IMR-90 (cell line): ENCODE data around the gene TCF7L2. TPM values are rescaled to one million over a fixed set of nuclear protein-coding genes. Genes with fewer than 3 reads are reported as not detected.

Experiments
- ATAC-seq: fragments of 200-7000 bp; cut with Tn5 transposase; 2 replicates; pipeline ENCODE4 v1.9.1; 2020; ENCODE audit warnings: low read depth, mild to moderate bottlenecking, moderate library complexity
- BruUV-seq: library from RNA; stranded (reverse); fragments of 400-500 nt; replicated peaks from 2 replicates; lab custom pipeline; 2021; lab: Mats Ljungman, UMichigan
- CTCF ChIA-PET: fragments of 300-600 bp; formaldehyde crosslinking; extraction: SDS; loops from one replicate; lab custom pipeline; 2021; ENCODE audit warnings: antibody characterized with exemption; lab: Yijun Ruan, JAX
- POLR2A ChIA-PET: fragments of 300-600 bp; sonication (Branson Sonifier 250); formaldehyde crosslinking; loops from one replicate; lab custom pipeline; 2022; ENCODE audit warnings: antibody characterized with exemption; ENCODE audit not compliant: unreplicated experiment; lab: Charles Lee
- DNase-seq: peaks from one replicate; pipeline ENCODE4 v3.0.0; 2013
- H2AFZ ChIP-seq: replicated peaks from 2 replicates; pipeline ENCODE3; 2013; ENCODE audit warnings: low read length, mild to moderate bottlenecking; ENCODE audit not compliant: poor library complexity
- H2AK5ac ChIP-seq: 2 replicates; pipeline ENCODE4 v1.6.1; 2013; ENCODE audit warnings: low read depth, low read length, inconsistent platforms
- H2AK9ac ChIP-seq: replicated peaks from 2 replicates; pipeline ENCODE3; 2013; ENCODE audit warnings: mild to moderate bottlenecking, low read depth, low read length, moderate library complexity; ENCODE audit not compliant: poor library complexity
- H2BK120ac ChIP-seq: 2 replicates; pipeline ENCODE4 v1.6.1; 2013; ENCODE audit warnings: low read depth, low read length, inconsistent platforms
- H2BK15ac ChIP-seq: 3 replicates; pipeline ENCODE4 v1.6.1; 2013; ENCODE audit warnings: low read depth, low read length, inconsistent platforms
- H2BK20ac ChIP-seq: 2 replicates; pipeline ENCODE4 v1.6.1; 2013; ENCODE audit warnings: low read depth, mild to moderate bottlenecking, inconsistent platforms, low read length, moderate library complexity
- H2BK5ac ChIP-seq: 2 replicates; pipeline ENCODE4 v1.6.1; 2013; ENCODE audit warnings: mild to moderate bottlenecking, low read depth, low read length, inconsistent platforms; ENCODE audit not compliant: poor library complexity, severe bottlenecking
- H3K14ac ChIP-seq: replicated peaks from 2 replicates; pipeline ENCODE4 v1.6.1; 2013; ENCODE audit warnings: low read depth, low read length, inconsistent platforms
- H3K18ac ChIP-seq: 2 replicates; pipeline ENCODE4 v1.6.1; 2013; ENCODE audit warnings: low read depth, low read length, control low read depth
- H3K23ac ChIP-seq: 2 replicates; pipeline ENCODE4 v1.6.1; 2013; ENCODE audit warnings: low read depth, low read length, inconsistent platforms
- H3K27ac ChIP-seq: 2 replicates; pipeline ENCODE4 v1.5.1; 2013; ENCODE audit warnings: mild to moderate bottlenecking, control low read depth, low read length; ENCODE audit not compliant: insufficient read depth
- H3K27me3 ChIP-seq: 2 replicates; pipeline ENCODE4 v1.6.1; 2013; ENCODE audit warnings: low read length; ENCODE audit not compliant: control insufficient read depth, insufficient read depth
- H3K36me3 ChIP-seq: 2 replicates; pipeline ENCODE4 v1.6.1; 2013; ENCODE audit warnings: low read length, mixed read lengths; ENCODE audit not compliant: control insufficient read depth, insufficient read depth
- H3K4ac ChIP-seq: 2 replicates; pipeline ENCODE4 v1.6.1; 2013; ENCODE audit warnings: low read depth, low read length, inconsistent platforms
- H3K4me1 ChIP-seq: 2 replicates; pipeline ENCODE4 v1.6.1; 2013; ENCODE audit warnings: low read length, mixed read lengths; ENCODE audit not compliant: control insufficient read depth, insufficient read depth
- H3K4me2 ChIP-seq: 2 replicates; pipeline ENCODE4 v1.6.1; 2013; ENCODE audit warnings: low read depth, mild to moderate bottlenecking, control low read depth, low read length, moderate library complexity
- H3K4me3 ChIP-seq: 2 replicates; pipeline ENCODE4 v1.5.1; 2013; ENCODE audit warnings: low read depth, mild to moderate bottlenecking, control low read depth, low read length, moderate library complexity; ENCODE audit not compliant: insufficient read depth
- H3K56ac ChIP-seq: 2 replicates; pipeline ENCODE4 v1.6.1; 2013; ENCODE audit warnings: low read length, inconsistent platforms; ENCODE audit not compliant: insufficient read depth; ENCODE audit errors: extremely low read depth
- H3K79me1 ChIP-seq, 2 experiments: 2 replicates each; pipeline ENCODE4 v1.6.1; 2013; ENCODE audit warnings: low read length in 2 of 2, inconsistent platforms in 1 of 2, low read depth in 1 of 2
- H3K9ac ChIP-seq: 2 replicates; pipeline ENCODE4 v1.6.1; 2013; ENCODE audit warnings: low read depth, low read length, control low read depth
- H3K9me1 ChIP-seq: 2 replicates; pipeline ENCODE4 v1.6.1; 2013; ENCODE audit warnings: low read length, inconsistent platforms; ENCODE audit not compliant: insufficient read depth
- H3K9me3 ChIP-seq: 2 replicates; pipeline ENCODE4 v1.6.1; 2013; ENCODE audit warnings: low read length; ENCODE audit not compliant: control insufficient read depth, insufficient read depth
- H4K20me1 ChIP-seq: 2 replicates; pipeline ENCODE4 v1.6.1; 2013; ENCODE audit warnings: low read length, inconsistent platforms; ENCODE audit not compliant: insufficient read depth
- H4K5ac ChIP-seq: 2 replicates; pipeline ENCODE4 v1.6.1; 2013; ENCODE audit warnings: mild to moderate bottlenecking, low read depth, low read length, control low read depth
- H4K8ac ChIP-seq, 2 experiments: 2 replicates each; pipeline ENCODE4 v1.6.1; 2013; ENCODE audit warnings: low read depth in 2 of 2, low read length in 2 of 2, control low read depth in 1 of 2, inconsistent platforms in 1 of 2
- H4K91ac ChIP-seq: 2 replicates; pipeline ENCODE4 v1.6.1; 2013; ENCODE audit warnings: low read depth, low read length, inconsistent platforms; ENCODE audit not compliant: insufficient read depth
- BHLHE40 ChIP-seq: fragments of 150-350 bp; IDR thresholded peaks from 2 replicates; pipeline ENCODE4 v1.6.1; 2016; ENCODE audit warnings: mild to moderate bottlenecking, low read depth, low read length
- CHD1 ChIP-seq: IDR thresholded peaks from 2 replicates; pipeline ENCODE4 v1.6.1; 2012; ENCODE audit warnings: low read depth, low read length, improper control_type of control experiment
- FOS ChIP-seq: fragments of 150-350 bp; IDR thresholded peaks from 2 replicates; pipeline ENCODE4 v1.6.1; 2016; ENCODE audit warnings: low read depth, low read length
- MAFK ChIP-seq: IDR thresholded peaks from 2 replicates; pipeline ENCODE4 v1.6.1; 2012; ENCODE audit warnings: low read depth, low read length, improper control_type of control experiment
- RAD21 ChIP-seq: IDR thresholded peaks from 2 replicates; pipeline ENCODE4 v1.6.1; 2012; ENCODE audit warnings: low read length, improper control_type of control experiment
- RCOR1 ChIP-seq: IDR thresholded peaks from 2 replicates; pipeline ENCODE4 v1.6.1; 2012; ENCODE audit warnings: mild to moderate bottlenecking, low read length, improper control_type of control experiment; ENCODE audit not compliant: insufficient replicate concordance
- WGBS, 2 experiments: methylation state at CpG; one replicate each; pipeline versions ENCODE4 v1.1.5 to v1.1.7; 2013; ENCODE audit warnings: missing lambda C conversion rate in 2 of 2; ENCODE audit not compliant: insufficient read length in 1 of 2; ENCODE audit errors: extremely low coverage in 2 of 2; 5-methylcytosine and 5-hydroxymethylcytosine counted together
- dilution Hi-C: fragments of 300-500 bp; cut with HindIII; formaldehyde crosslinking; loops from one replicate; pipeline ENCODE4 v1.14.3; 2018; ENCODE audit warnings: low sequenced_read_pairs; ENCODE audit not compliant: unreplicated experiment
- in situ Hi-C: fragments of 300-500 bp; cut with MboI; formaldehyde crosslinking; loops from 3 replicates; pipeline ENCODE4 v1.14.3; 2019; ENCODE audit warnings: low sequenced_read_pairs, inconsistent platforms, mixed read lengths
- intact Hi-C: fragments of 100-400 bp; cut with micrococcal nuclease; formaldehyde crosslinking; loops from 2 replicates; pipeline ENCODE4 v1.10.0; 2022
- polyA plus RNA-seq, 3 experiments: library from polyadenylated mRNA; depleted of rRNA; stranded (reverse); fragments of >200 nt; gene quantifications; 2 replicates each; pipeline ENCODE4 v1.2.3, GENCODE V29; 2012; ENCODE audit warnings: low replicate concordance in 1 of 3
- total RNA-seq: library from RNA; depleted of rRNA; stranded (reverse); fragments of >200 nt; gene quantifications from 2 replicates; pipeline ENCODE4 v1.2.3, GENCODE V29; 2012
- TF ChIP-seq, protein P1 (sequence below): fragments of 150-350 bp; IDR thresholded peaks from 2 replicates; pipeline ENCODE4 v1.6.1; 2016; ENCODE audit warnings: low read depth, mild to moderate bottlenecking, low read length, moderate library complexity, borderline replicate concordance

Gene TCF7L2
- total and polyA plus RNA-seq, 2 of the 4 experiments (the other 2 are of a cell fraction): 1.3 to 12.2 TPM

DNA sequence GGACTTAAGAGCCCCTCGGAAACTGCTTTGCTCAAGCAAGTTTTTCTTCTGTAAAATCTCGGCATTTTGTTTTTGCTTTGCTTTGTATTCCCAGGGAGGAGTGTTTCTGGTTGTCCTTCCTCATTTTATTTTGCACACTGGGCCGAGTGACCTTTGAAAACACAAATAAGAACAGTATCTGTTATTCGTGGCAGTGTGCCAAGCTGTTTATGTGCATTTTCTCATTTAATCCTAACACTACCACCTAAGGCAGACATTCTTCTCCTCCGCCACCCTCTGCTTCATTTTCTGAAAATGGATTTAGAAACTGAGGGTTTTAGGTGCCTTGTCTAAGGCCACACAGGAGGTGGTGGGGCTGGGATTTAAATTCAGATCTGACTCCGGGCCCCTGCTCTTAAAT, 218.5 kb downstream of the TCF7L2 start:
- no peak for DNase-seq
- ATAC-seq: no peak
- ChIA-PET CTCF (no interaction called here), POLR2A (no interaction called here)
- no peak overlapping the region for H2BK120ac ChIP-seq
- no peaks in the 10 kb centered on the region for H3K4me1 ChIP-seq
- peaks cover 11% of the 10 kb centered on the region for H3K36me3 ChIP-seq
- H3K79me1 ChIP-seq: no peaks in the 10 kb centered on the region
- H3K9me1 ChIP-seq: peaks cover 2% of the 10 kb centered on the region; the same call in 1 of the 2 replicates
- H3K4me2 ChIP-seq: no peak overlapping the region
- no peak overlapping the region for H3K4me3 ChIP-seq
- H3K14ac ChIP-seq: no peak overlapping the region
- TF ChIP-seq, protein P1, sequence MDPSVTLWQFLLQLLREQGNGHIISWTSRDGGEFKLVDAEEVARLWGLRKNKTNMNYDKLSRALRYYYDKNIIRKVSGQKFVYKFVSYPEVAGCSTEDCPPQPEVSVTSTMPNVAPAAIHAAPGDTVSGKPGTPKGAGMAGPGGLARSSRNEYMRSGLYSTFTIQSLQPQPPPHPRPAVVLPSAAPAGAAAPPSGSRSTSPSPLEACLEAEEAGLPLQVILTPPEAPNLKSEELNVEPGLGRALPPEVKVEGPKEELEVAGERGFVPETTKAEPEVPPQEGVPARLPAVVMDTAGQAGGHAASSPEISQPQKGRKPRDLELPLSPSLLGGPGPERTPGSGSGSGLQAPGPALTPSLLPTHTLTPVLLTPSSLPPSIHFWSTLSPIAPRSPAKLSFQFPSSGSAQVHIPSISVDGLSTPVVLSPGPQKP: no peak
- TF ChIP-seq BHLHE40 (no peak), CHD1 (no peak), FOS (no peak), RCOR1 (no peak), RAD21 (no peak), MAFK (no peak)
- H3K9ac ChIP-seq: no peak overlapping the region
- H2BK5ac ChIP-seq: no peak overlapping the region
- no peak overlapping the region for H3K56ac ChIP-seq
- dilution Hi-C loops: no loop called here
- no peak overlapping the region for H3K4ac ChIP-seq
- H3K18ac ChIP-seq: no peak overlapping the region
- no peaks in the 10 kb centered on the region for H3K9me3 ChIP-seq
- no peak overlapping the region for H2AFZ ChIP-seq
- no TSS peak for BruUV-seq
- no peak overlapping the region for H2BK20ac ChIP-seq
- no peak overlapping the region for H2AK9ac ChIP-seq
- no peak overlapping the region for H4K91ac ChIP-seq
- no peak overlapping the region for H2AK5ac ChIP-seq
- H2BK15ac ChIP-seq: no peak overlapping the region
- no peaks in the 10 kb centered on the region for H3K27me3 ChIP-seq
- H4K20me1 ChIP-seq: no peaks in the 10 kb centered on the region
- intact Hi-C loops: no loop called here
- in situ Hi-C loops: no loop called here
- H4K5ac ChIP-seq: no peak overlapping the region
- no peak overlapping the region for H3K27ac ChIP-seq
- no CpG with 5 or more reads among the region's 6 CpGs for WGBS, 2 experiments
- H3K23ac ChIP-seq: no peak overlapping the region
- no peak overlapping the region for H4K8ac ChIP-seq
